ENCODE results near the gene RUNX1.

DNA sequence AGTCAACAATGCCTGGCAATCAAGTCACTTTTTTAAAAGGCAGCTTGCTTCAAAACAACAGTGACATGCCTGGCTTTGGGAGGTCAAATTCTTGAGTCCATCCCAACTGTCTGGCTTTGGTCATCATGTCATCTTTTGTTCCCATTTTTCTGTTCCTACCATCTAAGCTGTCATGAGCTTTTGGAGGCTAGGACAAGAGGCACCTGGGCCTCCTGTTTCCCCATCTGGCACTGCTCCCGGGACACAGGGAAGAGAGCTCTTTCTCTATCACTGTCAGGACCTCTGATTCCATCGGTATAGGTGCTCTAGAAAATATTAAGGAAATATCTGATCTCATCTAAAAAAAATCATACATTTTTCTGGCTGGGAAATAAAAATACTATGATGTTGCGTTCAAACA, 224.0 kb downstream of the RUNX1 start:
- TF ChIP-seq, protein P1, sequence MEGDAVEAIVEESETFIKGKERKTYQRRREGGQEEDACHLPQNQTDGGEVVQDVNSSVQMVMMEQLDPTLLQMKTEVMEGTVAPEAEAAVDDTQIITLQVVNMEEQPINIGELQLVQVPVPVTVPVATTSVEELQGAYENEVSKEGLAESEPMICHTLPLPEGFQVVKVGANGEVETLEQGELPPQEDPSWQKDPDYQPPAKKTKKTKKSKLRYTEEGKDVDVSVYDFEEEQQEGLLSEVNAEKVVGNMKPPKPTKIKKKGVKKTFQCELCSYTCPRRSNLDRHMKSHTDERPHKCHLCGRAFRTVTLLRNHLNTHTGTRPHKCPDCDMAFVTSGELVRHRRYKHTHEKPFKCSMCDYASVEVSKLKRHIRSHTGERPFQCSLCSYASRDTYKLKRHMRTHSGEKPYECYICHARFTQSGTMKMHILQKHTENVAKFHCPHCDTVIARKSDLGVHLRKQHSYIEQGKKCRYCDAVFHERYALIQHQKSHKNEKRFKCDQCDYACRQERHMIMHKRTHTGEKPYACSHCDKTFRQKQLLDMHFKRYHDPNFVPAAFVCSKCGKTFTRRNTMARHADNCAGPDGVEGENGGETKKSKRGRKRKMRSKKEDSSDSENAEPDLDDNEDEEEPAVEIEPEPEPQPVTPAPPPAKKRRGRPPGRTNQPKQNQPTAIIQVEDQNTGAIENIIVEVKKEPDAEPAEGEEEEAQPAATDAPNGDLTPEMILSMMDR (IDR thresholded peaks at IDR 0.05) = no peak
- no peak for TF ChIP-seq ZFX (IDR thresholded peaks at IDR 0.05; ENCODE audit: borderline replicate concordance)

All from 22Rv1 (cell line).